HepG2 (cell line): ENCODE data around the gene PLCG1. TPM values are rescaled to one million over a fixed set of nuclear protein-coding genes. Genes with fewer than 3 reads are reported as not detected.

Source experiments
- AGO1 ChIP-seq: fragments of 200-400 bp; formaldehyde crosslinking; IDR thresholded peaks from 2 replicates; pipeline ENCODE4 v1.6.1; 2017; ENCODE audit warnings: mild to moderate bottlenecking, low read depth, low read length, moderate library complexity; ENCODE audit not compliant: poor library complexity, severe bottlenecking
- AHR ChIP-seq: IDR thresholded peaks from 2 replicates; pipeline ENCODE4 v1.6.1; 2018; ENCODE audit warnings: missing genetic modification reagents, missing compliant biosample characterization
- E2F2 ChIP-seq: sonication (generic); formaldehyde crosslinking; IDR thresholded peaks from 2 replicates; pipeline ENCODE4 v1.4.0; 2020; ENCODE audit warnings: missing genetic modification reagents, borderline replicate concordance
- GATAD1 ChIP-seq: IDR thresholded peaks from 2 replicates; pipeline ENCODE4 v1.6.1; 2016; ENCODE audit warnings: missing genetic modification reagents, missing compliant biosample characterization
- JUND ChIP-seq: sonication (generic); formaldehyde crosslinking; IDR thresholded peaks from 2 replicates; pipeline ENCODE4 v1.8.0; 2022; ENCODE audit warnings: mild to moderate bottlenecking, missing genetic modification reagents
- LCORL ChIP-seq, 2 experiments: fragments of 450-650 bp in 1 of 2; sonication (generic) in 1 of 2; formaldehyde crosslinking in 1 of 2; IDR thresholded peaks; 2 replicates each; pipeline versions ENCODE4 v1.5.0 to v1.6.1; 2017 to 2020; ENCODE audit warnings: antibody characterized with exemption in 1 of 2, missing genetic modification reagents in 1 of 2
- MBD4 ChIP-seq: IDR thresholded peaks from 2 replicates; pipeline ENCODE4 v1.6.1; 2012; ENCODE audit warnings: low read length, inconsistent platforms, borderline replicate concordance
- NCOA1 ChIP-seq: sonication (generic); formaldehyde crosslinking; IDR thresholded peaks from 2 replicates; pipeline ENCODE4 v1.9.0; 2021; ENCODE audit warnings: missing genetic modification reagents
- NFKBIZ ChIP-seq: IDR thresholded peaks from 2 replicates; pipeline ENCODE4 v1.6.1; 2018; ENCODE audit warnings: missing genetic modification reagents, missing compliant biosample characterization
- REPIN1 ChIP-seq: sonication (generic); formaldehyde crosslinking; IDR thresholded peaks from 2 replicates; pipeline ENCODE4 v1.8.0; 2022; ENCODE audit warnings: missing genetic modification reagents, low read depth, mild to moderate bottlenecking, borderline replicate concordance
- SMARCE1 ChIP-seq: fragments of 450-650 bp; IDR thresholded peaks from 2 replicates; pipeline ENCODE4 v1.6.1; 2017; ENCODE audit warnings: borderline replicate concordance
- SNAPC2 ChIP-seq: sonication (generic); formaldehyde crosslinking; IDR thresholded peaks from 2 replicates; pipeline ENCODE4 v1.8.1; 2022; ENCODE audit warnings: mild to moderate bottlenecking, missing genetic modification reagents
- ZFAT ChIP-seq: sonication (generic); formaldehyde crosslinking; conservative IDR thresholded peaks from 2 replicates; pipeline ENCODE4 v1.8.1; 2023; ENCODE audit warnings: missing genetic modification reagents, inconsistent platforms
- ZNF205 ChIP-seq: IDR thresholded peaks from 2 replicates; pipeline ENCODE4 v1.6.1; 2018; ENCODE audit warnings: missing biosample characterization, missing genetic modification reagents
- ZNF761 ChIP-seq: sonication (generic); formaldehyde crosslinking; conservative IDR thresholded peaks from 2 replicates; pipeline ENCODE4 v1.4.0; 2020; ENCODE audit warnings: mild to moderate bottlenecking, missing genetic modification reagents
- polyA plus RNA-seq, 8 experiments: library from polyadenylated mRNA; depleted of rRNA in 3 of 8; stranded (reverse) in 7 of 8; unstranded in 1 of 8; fragments of >200 nt; fragmentation: Illumina TruSeq in 4 of 8; extraction: Trizol in 4 of 8; gene quantifications; 2 replicates each; pipeline versions ENCODE4 v1.2.1 to v1.2.3, GENCODE V29; 2011 to 2016; ENCODE audit warnings: low read depth in 4 of 8, missing spikeins in 1 of 8, mixed read lengths in 1 of 8; ENCODE audit not compliant: insufficient read depth in 1 of 8
- total RNA-seq, 5 experiments: library from RNA; depleted of rRNA; stranded (reverse); fragments of >200 nt; fragmentation: Illumina TruSeq; extraction: Trizol; gene quantifications; 2 replicates each; pipeline ENCODE4 v1.2.3, GENCODE V29; 2016; ENCODE audit warnings: low read depth in 1 of 5
- TF ChIP-seq, protein P1 (sequence below): sonication (generic); formaldehyde crosslinking; IDR thresholded peaks from 2 replicates; pipeline ENCODE4 v1.5.0; 2020; ENCODE audit warnings: mild to moderate bottlenecking, missing genetic modification reagents
- TF ChIP-seq, protein P2 (sequence below): IDR thresholded peaks from 2 replicates; pipeline ENCODE4 v1.6.1; 2016; ENCODE audit warnings: low read depth
- TF ChIP-seq, protein P3 (sequence below), 2 experiments: sonication (generic) in 1 of 2; formaldehyde crosslinking in 1 of 2; IDR thresholded peaks; 2 replicates each; pipeline versions ENCODE4 v1.4.0 to v1.6.1; 2018 to 2020; ENCODE audit warnings: missing genetic modification reagents in 2 of 2, borderline replicate concordance in 1 of 2, low read depth in 1 of 2, mild to moderate bottlenecking in 1 of 2, missing biosample characterization in 1 of 2
- TF ChIP-seq, protein P4 (sequence below): sonication (generic); formaldehyde crosslinking; IDR thresholded peaks from 2 replicates; pipeline ENCODE4 v1.8.1; 2023; ENCODE audit warnings: mild to moderate bottlenecking, missing genetic modification reagents

PLCG1 gene
- total and polyA plus RNA-seq, 2 of the 13 experiments (the other 11 are each of a cell fraction or from before 2014, with no cell fraction given) = 85.3 to 158 TPM

GRCh38 chr20:41110930-41111577 lies 26.3 kb upstream of the PLCG1 start (continued):
- TF ChIP-seq, protein P1, sequence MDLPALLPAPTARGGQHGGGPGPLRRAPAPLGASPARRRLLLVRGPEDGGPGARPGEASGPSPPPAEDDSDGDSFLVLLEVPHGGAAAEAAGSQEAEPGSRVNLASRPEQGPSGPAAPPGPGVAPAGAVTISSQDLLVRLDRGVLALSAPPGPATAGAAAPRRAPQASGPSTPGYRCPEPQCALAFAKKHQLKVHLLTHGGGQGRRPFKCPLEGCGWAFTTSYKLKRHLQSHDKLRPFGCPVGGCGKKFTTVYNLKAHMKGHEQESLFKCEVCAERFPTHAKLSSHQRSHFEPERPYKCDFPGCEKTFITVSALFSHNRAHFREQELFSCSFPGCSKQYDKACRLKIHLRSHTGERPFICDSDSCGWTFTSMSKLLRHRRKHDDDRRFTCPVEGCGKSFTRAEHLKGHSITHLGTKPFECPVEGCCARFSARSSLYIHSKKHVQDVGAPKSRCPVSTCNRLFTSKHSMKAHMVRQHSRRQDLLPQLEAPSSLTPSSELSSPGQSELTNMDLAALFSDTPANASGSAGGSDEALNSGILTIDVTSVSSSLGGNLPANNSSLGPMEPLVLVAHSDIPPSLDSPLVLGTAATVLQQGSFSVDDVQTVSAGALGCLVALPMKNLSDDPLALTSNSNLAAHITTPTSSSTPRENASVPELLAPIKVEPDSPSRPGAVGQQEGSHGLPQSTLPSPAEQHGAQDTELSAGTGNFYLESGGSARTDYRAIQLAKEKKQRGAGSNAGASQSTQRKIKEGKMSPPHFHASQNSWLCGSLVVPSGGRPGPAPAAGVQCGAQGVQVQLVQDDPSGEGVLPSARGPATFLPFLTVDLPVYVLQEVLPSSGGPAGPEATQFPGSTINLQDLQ (CRISPR knock-in tag) = no peak
- TF ChIP-seq LCORL (IDR thresholded peaks at IDR 0.05) (no peak), LCORL (CRISPR knock-in tag; IDR thresholded peaks at IDR 0.05) (peak; percentile 78), AHR (CRISPR knock-in tag) (no peak), SNAPC2 (no peak), SMARCE1 (no peak), E2F2 (CRISPR knock-in tag) (no peak), JUND (CRISPR knock-in tag) (peak; percentile 90), NFKBIZ (CRISPR knock-in tag) (peak; percentile 45; the same call in 1 of the 2 replicates), ZFAT (CRISPR knock-in tag) (no peak), MBD4 (no peak), REPIN1 (CRISPR knock-in tag) (no peak), ZNF205 (CRISPR knock-in tag) (no peak; the same call in 1 of the 2 replicates), AGO1 (no peak), ZNF761 (CRISPR knock-in tag) (no peak), GATAD1 (CRISPR knock-in tag) (no peak), NCOA1 (CRISPR knock-in tag) (no peak)
- TF ChIP-seq, protein P2, sequence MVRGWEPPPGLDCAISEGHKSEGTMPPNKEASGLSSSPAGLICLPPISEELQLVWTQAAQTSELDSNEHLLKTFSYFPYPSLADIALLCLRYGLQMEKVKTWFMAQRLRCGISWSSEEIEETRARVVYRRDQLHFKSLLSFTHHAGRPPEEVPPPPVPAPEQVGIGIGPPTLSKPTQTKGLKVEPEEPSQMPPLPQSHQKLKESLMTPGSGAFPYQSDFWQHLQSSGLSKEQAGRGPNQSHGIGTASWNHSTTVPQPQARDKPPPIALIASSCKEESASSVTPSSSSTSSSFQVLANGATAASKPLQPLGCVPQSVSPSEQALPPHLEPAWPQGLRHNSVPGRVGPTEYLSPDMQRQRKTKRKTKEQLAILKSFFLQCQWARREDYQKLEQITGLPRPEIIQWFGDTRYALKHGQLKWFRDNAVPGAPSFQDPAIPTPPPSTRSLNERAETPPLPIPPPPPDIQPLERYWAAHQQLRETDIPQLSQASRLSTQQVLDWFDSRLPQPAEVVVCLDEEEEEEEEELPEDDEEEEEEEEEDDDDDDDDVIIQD = peak; percentile 89
- TF ChIP-seq, protein P3, sequence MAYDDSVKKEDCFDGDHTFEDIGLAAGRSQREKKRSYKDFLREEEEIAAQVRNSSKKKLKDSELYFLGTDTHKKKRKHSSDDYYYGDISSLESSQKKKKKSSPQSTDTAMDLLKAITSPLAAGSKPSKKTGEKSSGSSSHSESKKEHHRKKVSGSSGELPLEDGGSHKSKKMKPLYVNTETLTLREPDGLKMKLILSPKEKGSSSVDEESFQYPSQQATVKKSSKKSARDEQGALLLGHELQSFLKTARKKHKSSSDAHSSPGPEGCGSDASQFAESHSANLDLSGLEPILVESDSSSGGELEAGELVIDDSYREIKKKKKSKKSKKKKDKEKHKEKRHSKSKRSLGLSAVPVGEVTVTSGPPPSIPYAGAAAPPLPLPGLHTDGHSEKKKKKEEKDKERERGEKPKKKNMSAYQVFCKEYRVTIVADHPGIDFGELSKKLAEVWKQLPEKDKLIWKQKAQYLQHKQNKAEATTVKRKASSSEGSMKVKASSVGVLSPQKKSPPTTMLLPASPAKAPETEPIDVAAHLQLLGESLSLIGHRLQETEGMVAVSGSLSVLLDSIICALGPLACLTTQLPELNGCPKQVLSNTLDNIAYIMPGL (CRISPR knock-in tag; IDR thresholded peaks at IDR 0.05; ENCODE audit: borderline replicate concordance in 1 of 2, low read depth in 1 of 2) = no peak
- TF ChIP-seq, protein P4, sequence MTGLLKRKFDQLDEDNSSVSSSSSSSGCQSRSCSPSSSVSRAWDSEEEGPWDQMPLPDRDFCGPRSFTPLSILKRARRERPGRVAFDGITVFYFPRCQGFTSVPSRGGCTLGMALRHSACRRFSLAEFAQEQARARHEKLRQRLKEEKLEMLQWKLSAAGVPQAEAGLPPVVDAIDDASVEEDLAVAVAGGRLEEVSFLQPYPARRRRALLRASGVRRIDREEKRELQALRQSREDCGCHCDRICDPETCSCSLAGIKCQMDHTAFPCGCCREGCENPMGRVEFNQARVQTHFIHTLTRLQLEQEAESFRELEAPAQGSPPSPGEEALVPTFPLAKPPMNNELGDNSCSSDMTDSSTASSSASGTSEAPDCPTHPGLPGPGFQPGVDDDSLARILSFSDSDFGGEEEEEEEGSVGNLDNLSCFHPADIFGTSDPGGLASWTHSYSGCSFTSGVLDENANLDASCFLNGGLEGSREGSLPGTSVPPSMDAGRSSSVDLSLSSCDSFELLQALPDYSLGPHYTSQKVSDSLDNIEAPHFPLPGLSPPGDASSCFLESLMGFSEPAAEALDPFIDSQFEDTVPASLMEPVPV = no peak
